Ovary (tissue), 9 donors: ENCODE measurements around the gene SUPT20HL1. TPM values are rescaled to one million over a fixed set of nuclear protein-coding genes. Genes with fewer than 3 reads are reported as not detected.

ENCODE experiments used
- DNase-seq, 5 donors: peaks; one replicate each; pipeline ENCODE4 v3.0.0-alpha.2; 2019 to 2020
- H3K27ac ChIP-seq, 2 donors: fragments of 200-600 bp; one replicate each; pipeline versions ENCODE4 v1.5.1 to v1.8.0; 2019 to 2022
- H3K27me3 ChIP-seq: fragments of 200-600 bp; one replicate; pipeline ENCODE4 v1.8.0; 2022
- H3K36me3 ChIP-seq: fragments of 200-600 bp; sonication (generic); one replicate; pipeline ENCODE4 v1.5.1; 2019
- H3K4me1 ChIP-seq: one replicate; pipeline ENCODE4 v1.8.1; 2013; ENCODE audit warnings: mild to moderate bottlenecking, moderate library complexity; ENCODE audit not compliant: insufficient read depth
- H3K4me3 ChIP-seq: fragments of 200-600 bp; sonication (generic); one replicate; pipeline ENCODE4 v1.5.1; 2017
- H3K9me3 ChIP-seq, 2 donors: fragments of 200-600 bp in 1 of 2; sonication (generic) in 1 of 2; one replicate each; pipeline versions ENCODE4 v1.5.1 to v1.8.1; 2013 to 2019; ENCODE audit warnings: mild to moderate bottlenecking in 1 of 2, moderate library complexity in 1 of 2
- EP300 ChIP-seq: sonication (generic); formaldehyde crosslinking; IDR thresholded peaks from one replicate; pipeline ENCODE4 v1.6.1; 2017; ENCODE audit warnings: antibody characterized with exemption
- POLR2A ChIP-seq: fragments of 450-650 bp; IDR thresholded peaks from one replicate; pipeline ENCODE4 v1.6.1; 2017; ENCODE audit warnings: antibody characterized with exemption, mild to moderate bottlenecking, moderate library complexity
- WGBS, 3 donors: extraction: QIAGEN DNeasy Blood & Tissue Kit in 1 of 3; methylation state at CpG; one replicate each; pipeline versions ENCODE4 v1.1.5 to v1.1.7; 2013 to 2017; 5-methylcytosine and 5-hydroxymethylcytosine counted together
- intact Hi-C, 4 donors: fragments of 100-400 bp; cut with DNase I; formaldehyde crosslinking; loops; one replicate each; pipeline versions ENCODE4 v1.11.0 to v1.15.1; 2022 to 2023
- polyA plus RNA-seq, 2 donors: library from polyadenylated mRNA; stranded (reverse); fragments of 200-250 nt in 1 of 2; fragments of 350-450 nt in 1 of 2; fragmentation: Illumina TruSeq in 1 of 2; extraction: RNeasy Lipid Tissue Mini Kit (QIAGEN cat#74804) in 1 of 2; gene quantifications; one replicate each; pipeline ENCODE4 v1.2.3, GENCODE V29; 2013 to 2014
- total RNA-seq, 7 donors: library from RNA; depleted of rRNA in 2 of 7; stranded (reverse); fragments of >200 nt in 2 of 7; fragmentation: NEBNext Ultra II Directional in 3 of 7; extraction: Animal tissue kit (Norgen Biotek cat#: 25700) in 3 of 7; gene quantifications; one replicate each; pipeline versions ENCODE4 v1.1.0 to v1.2.4, GENCODE V29; 2016 to 2023
- TF ChIP-seq, protein P1 (sequence below), 3 donors: fragments of 450-650 bp in 2 of 3; fragments of 200-600 bp in 1 of 3; IDR thresholded peaks; one replicate each; pipeline versions ENCODE4 v1.5.1 to v1.8.0; 2016 to 2022; ENCODE audit warnings: antibody characterized with exemption in 3 of 3, mild to moderate bottlenecking in 1 of 3
- donor health status: DM: no; HTN: no; CAD: no; lungs with moderate emphysema.
- donor health status: DM: no; HTN: no; CAD: no.
- donor health status: Bipolar disorder and iron deficiency.
- donor health status: DM: yes; HTN: yes; CAD: no.
- donor health status: DM: no; HTN: no; CAD: no.
- donor health status: DM: yes; HTN: yes; CAD: no.

The SUPT20HL1 gene
- total and polyA plus RNA-seq, 9 donors = 0.05 to 0.25 (median 0.12) TPM; not detected in 2

GRCh38 chrX:24334461-24334860, 26.0 kb upstream of the SUPT20HL1 start:
- Histone ChIP-seq H3K4me1 (no peaks in the 10 kb centered on the region), H3K27me3 (no peaks in the 10 kb centered on the region), H3K4me3 (no peak overlapping the region), H3K9me3 (no peaks in the 10 kb centered on the region), H3K27ac (no peak overlapping the region), H3K36me3 (no peaks in the 10 kb centered on the region)
- DNase-seq = no peak
- intact Hi-C loops = no loop called here
- TF ChIP-seq, protein P1, sequence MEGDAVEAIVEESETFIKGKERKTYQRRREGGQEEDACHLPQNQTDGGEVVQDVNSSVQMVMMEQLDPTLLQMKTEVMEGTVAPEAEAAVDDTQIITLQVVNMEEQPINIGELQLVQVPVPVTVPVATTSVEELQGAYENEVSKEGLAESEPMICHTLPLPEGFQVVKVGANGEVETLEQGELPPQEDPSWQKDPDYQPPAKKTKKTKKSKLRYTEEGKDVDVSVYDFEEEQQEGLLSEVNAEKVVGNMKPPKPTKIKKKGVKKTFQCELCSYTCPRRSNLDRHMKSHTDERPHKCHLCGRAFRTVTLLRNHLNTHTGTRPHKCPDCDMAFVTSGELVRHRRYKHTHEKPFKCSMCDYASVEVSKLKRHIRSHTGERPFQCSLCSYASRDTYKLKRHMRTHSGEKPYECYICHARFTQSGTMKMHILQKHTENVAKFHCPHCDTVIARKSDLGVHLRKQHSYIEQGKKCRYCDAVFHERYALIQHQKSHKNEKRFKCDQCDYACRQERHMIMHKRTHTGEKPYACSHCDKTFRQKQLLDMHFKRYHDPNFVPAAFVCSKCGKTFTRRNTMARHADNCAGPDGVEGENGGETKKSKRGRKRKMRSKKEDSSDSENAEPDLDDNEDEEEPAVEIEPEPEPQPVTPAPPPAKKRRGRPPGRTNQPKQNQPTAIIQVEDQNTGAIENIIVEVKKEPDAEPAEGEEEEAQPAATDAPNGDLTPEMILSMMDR (IDR thresholded peaks at IDR 0.05) = no peak

DNA sequence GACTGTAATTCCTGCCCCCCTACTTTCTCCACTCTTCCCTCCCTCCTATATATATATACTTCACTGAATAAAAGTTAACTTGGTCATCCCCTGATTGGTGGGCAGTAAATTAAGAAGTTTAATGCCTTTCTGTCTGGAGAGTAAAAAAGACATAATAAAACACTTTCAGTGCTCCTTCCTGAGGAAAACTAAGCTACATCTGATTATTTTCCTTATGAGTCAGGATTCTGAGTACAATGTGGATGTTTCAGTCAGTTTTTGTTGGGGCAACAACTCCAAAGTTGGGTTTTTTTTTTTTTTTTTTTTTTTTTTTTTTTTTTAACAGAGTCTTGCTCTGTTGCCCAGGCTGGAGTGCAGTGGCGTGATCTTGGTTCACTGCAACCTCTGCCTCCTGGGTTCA, 24.6 kb upstream of the SUPT20HL1 start:
- DNase-seq = no peak
- Histone ChIP-seq H3K36me3 (no peaks in the 10 kb centered on the region), H3K9me3 (no peaks in the 10 kb centered on the region), H3K4me3 (no peak overlapping the region), H3K27me3 (no peaks in the 10 kb centered on the region), H3K4me1 (no peaks in the 10 kb centered on the region), H3K27ac (no peak overlapping the region)
- intact Hi-C loops = no loop called here
- WGBS, 3 donors = 68 to 87% (median 75%) methylated on average over 1 of the region's 1 CpG
- TF ChIP-seq, protein P1 (IDR thresholded peaks at IDR 0.05) = no peak
- no peak for TF ChIP-seq POLR2A
- no peak for TF ChIP-seq EP300

DNA sequence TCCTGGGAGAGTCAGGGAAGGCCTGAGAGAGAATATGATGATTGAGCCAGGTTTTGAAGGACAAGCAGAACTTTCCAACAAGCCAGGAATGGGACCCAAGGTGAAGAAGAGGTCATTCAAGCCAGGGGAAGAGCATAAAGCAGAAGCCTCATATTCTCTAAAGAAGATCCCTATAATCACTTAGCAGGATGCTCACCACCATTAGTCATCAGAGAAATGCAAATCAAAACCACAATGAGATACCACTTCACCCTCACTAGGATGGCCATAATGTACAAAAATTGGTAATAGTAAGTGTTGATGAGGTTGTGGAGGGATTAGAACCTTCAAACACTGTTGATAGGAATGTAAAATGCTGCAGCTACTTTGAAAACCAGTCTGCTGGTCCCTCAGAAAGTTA, 20.5 kb upstream of the SUPT20HL1 start:
- H3K27ac ChIP-seq = no peak overlapping the region
- no peak overlapping the region for H3K4me3 ChIP-seq
- no peaks in the 10 kb centered on the region for H3K36me3 ChIP-seq
- H3K4me1 ChIP-seq = no peaks in the 10 kb centered on the region
- no peaks in the 10 kb centered on the region for H3K27me3 ChIP-seq
- TF ChIP-seq EP300 (no peak), POLR2A (no peak)
- TF ChIP-seq, protein P1 (IDR thresholded peaks at IDR 0.05) = no peak
- DNase-seq = no peak
- intact Hi-C loops = loop anchor here in 1 of 4 donors (2.0 kb wide), 1 partner anchor 13 kb away; no protein-coding TSS in a partner anchor
- no peaks in the 10 kb centered on the region for H3K9me3 ChIP-seq

DNA sequence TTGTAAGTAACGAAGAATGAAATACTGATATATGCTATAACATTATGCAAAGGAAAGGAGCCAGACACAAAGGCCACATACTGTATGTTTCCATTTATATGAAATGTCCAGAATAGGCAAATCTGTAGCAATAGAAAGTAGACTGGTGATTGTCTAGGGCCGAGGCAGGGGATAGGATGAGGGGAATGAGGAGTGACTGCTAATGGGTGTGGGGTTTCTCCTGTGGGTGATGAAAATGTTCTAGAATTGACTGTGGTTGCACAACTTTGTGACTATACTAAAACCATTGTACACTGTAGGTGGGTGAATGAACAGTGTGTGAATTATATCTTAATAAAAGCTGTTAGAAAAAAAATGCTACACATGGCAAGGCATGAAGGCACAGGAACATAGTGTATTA, 19.9 kb upstream of the SUPT20HL1 start:
- TF ChIP-seq POLR2A (no peak), EP300 (no peak)
- TF ChIP-seq, protein P1 (IDR thresholded peaks at IDR 0.05) = no peak
- Histone ChIP-seq H3K27ac (no peak overlapping the region), H3K36me3 (no peaks in the 10 kb centered on the region), H3K27me3 (no peaks in the 10 kb centered on the region), H3K4me3 (no peak overlapping the region), H3K4me1 (no peaks in the 10 kb centered on the region), H3K9me3 (no peaks in the 10 kb centered on the region)
- WGBS, 3 donors = 82 to 86% (median 83%) methylated on average over 2 of the region's 2 CpGs
- no peak for DNase-seq
- intact Hi-C loops = no loop called here

- no peak overlapping the region for H3K4me3 ChIP-seq
- 28 to 35% (median 34%) methylated on average over 1 of the region's 1 CpG for WGBS, 3 donors
- no peak overlapping the region for H3K27ac ChIP-seq
- DNase-seq = no peak
- no peaks in the 10 kb centered on the region for H3K36me3 ChIP-seq
- intact Hi-C loops = no loop called here
- no peaks in the 10 kb centered on the region for H3K4me1 ChIP-seq
- H3K9me3 ChIP-seq = no peaks in the 10 kb centered on the region
- TF ChIP-seq EP300 = no peak
- TF ChIP-seq, protein P1 (IDR thresholded peaks at IDR 0.05) = no peak
- no peak for TF ChIP-seq POLR2A
- no peaks in the 10 kb centered on the region for H3K27me3 ChIP-seq
Measured at GRCh38 chrX:24341795-24342194, 18.6 kb upstream of the SUPT20HL1 start.
